HCT116 (cell line): Measurements from ENCODE around the gene PPM1H. TPM values are rescaled to one million over a fixed set of nuclear protein-coding genes. Genes with fewer than 3 reads are reported as not detected.

Experiments
- ATAC-seq: fragments of 200-7000 bp; cut with Tn5 transposase; 2 replicates; pipeline ENCODE4 v1.9.1; 2020; ENCODE audit warnings: mild to moderate bottlenecking, moderate library complexity
- BruUV-seq: library from RNA; stranded (reverse); fragments of 400-500 nt; replicated peaks from 2 replicates; lab custom pipeline; 2021; lab: Mats Ljungman, UMichigan
- CTCF ChIA-PET: fragments of 300-600 bp; sonication (Branson Sonifier 250); formaldehyde crosslinking; loops from one replicate; lab custom pipeline; 2021; ENCODE audit warnings: antibody characterized with exemption; lab: Charles Lee
- POLR2A ChIA-PET: fragments of 300-600, 350-600 bp; sonication (Branson Sonifier 250); formaldehyde crosslinking; loops from one replicate; lab custom pipeline; 2021; ENCODE audit warnings: antibody characterized with exemption; lab: Charles Lee
- RAD21 ChIA-PET, 2 experiments: fragments of 300-600 bp; sonication (Branson Sonifier 250); formaldehyde crosslinking; loops; one replicate each; lab custom pipeline; 2023; ENCODE audit warnings: low total read pairs in 2 of 2; ENCODE audit not compliant: uncharacterized antibody in 2 of 2, unreplicated experiment in 2 of 2, low non-redundant PET in 1 of 2; lab: Charles Lee
- DNase-seq: peaks from one replicate; pipeline ENCODE4 v3.0.0-alpha.2; 2010; ENCODE audit warnings: low read depth, low spot score
- H2AFZ ChIP-seq: fragments of 200-600 bp; shearing (Covaris generic), sonication (generic); 2 replicates; pipeline ENCODE4 v1.6.1; 2017; ENCODE audit warnings: low read depth, mixed run types, mixed read lengths, antibody characterized with exemption, low read length; ENCODE audit not compliant: poor library complexity, severe bottlenecking
- H3K27ac ChIP-seq: 2 replicates; pipeline ENCODE4 v1.5.1; 2012; ENCODE audit warnings: low read depth, low read length
- H3K27me3 ChIP-seq: fragments of 200-600 bp; sonication (generic); 2 replicates; pipeline ENCODE4 v1.6.1; 2016; ENCODE audit warnings: mixed run types, low read length, mixed read lengths; ENCODE audit not compliant: insufficient read depth
- H3K36me3 ChIP-seq, 2 experiments: fragments of 200-500 bp in 1 of 2; fragments of 200-600 bp in 1 of 2; sonication (Bioruptor generic) in 1 of 2; sonication (generic) in 1 of 2; 2 replicates each; pipeline versions ENCODE4 v1.5.1 to v1.6.1; 2014 to 2016; ENCODE audit warnings: low read length in 2 of 2, inconsistent platforms in 1 of 2, mixed read lengths in 1 of 2, mixed run types in 1 of 2; ENCODE audit not compliant: insufficient read depth in 2 of 2, control insufficient read depth in 1 of 2
- H3K4me1 ChIP-seq, 2 experiments: fragments of 200-600 bp in 1 of 2; sonication (generic) in 1 of 2; 2 replicates each; pipeline versions ENCODE4 v1.5.1 to v1.6.1; 2012 to 2017; ENCODE audit warnings: low read length in 2 of 2, inconsistent platforms in 1 of 2, mild to moderate bottlenecking in 1 of 2, mixed read lengths in 1 of 2, mixed run types in 1 of 2, moderate library complexity in 1 of 2; ENCODE audit not compliant: insufficient read depth in 2 of 2, control insufficient read depth in 1 of 2
- H3K4me2 ChIP-seq: fragments of 200-600 bp; sonication (generic); 2 replicates; pipeline ENCODE4 v1.6.1; 2017; ENCODE audit warnings: mixed run types, low read length, mixed read lengths
- H3K4me3 ChIP-seq, 2 experiments: fragments of 200-600 bp in 1 of 2; sonication (generic) in 1 of 2; replicated peaks in 1 of 2; 2 replicates each; pipeline ENCODE4 v1.5.1; 2011 to 2016; ENCODE audit warnings: low read length in 2 of 2, control low read depth in 1 of 2, low read depth in 1 of 2, mild to moderate bottlenecking in 1 of 2, mixed read lengths in 1 of 2, mixed run types in 1 of 2
- H3K79me2 ChIP-seq: fragments of 200-600 bp; sonication (generic); 2 replicates; pipeline ENCODE4 v1.6.1; 2017; ENCODE audit warnings: mild to moderate bottlenecking, mixed run types, low read length, moderate library complexity, mixed read lengths; ENCODE audit not compliant: insufficient read depth
- H3K9ac ChIP-seq: fragments of 200-600 bp; sonication (generic); 2 replicates; pipeline ENCODE4 v1.6.1; 2016; ENCODE audit warnings: low read length, mixed read lengths
- H3K9me2 ChIP-seq: fragments of 200-600 bp; sonication (generic), shearing (Covaris generic); 2 replicates; pipeline ENCODE4 v1.6.1; 2017; ENCODE audit warnings: mixed run types, mild to moderate bottlenecking, moderate library complexity; ENCODE audit not compliant: insufficient read depth
- H3K9me3 ChIP-seq, 2 experiments: fragments of 200-500 bp in 1 of 2; fragments of 200-600 bp in 1 of 2; sonication (Bioruptor generic) in 1 of 2; sonication (generic) in 1 of 2; 2 replicates each; pipeline ENCODE4 v1.6.1; 2014 to 2017; ENCODE audit warnings: low read length in 2 of 2, mixed read lengths in 2 of 2, inconsistent platforms in 1 of 2, low read depth in 1 of 2, mild to moderate bottlenecking in 1 of 2, mixed run types in 1 of 2, moderate library complexity in 1 of 2; ENCODE audit not compliant: control insufficient read depth in 1 of 2, insufficient read depth in 1 of 2
- H4K20me1 ChIP-seq: fragments of 200-600 bp; sonication (generic), shearing (Covaris generic); 2 replicates; pipeline ENCODE4 v1.6.1; 2017; ENCODE audit warnings: mixed run types, mild to moderate bottlenecking, moderate library complexity; ENCODE audit not compliant: insufficient read depth
- CBX3 ChIP-seq: IDR thresholded peaks from 2 replicates; pipeline ENCODE4 v1.6.1; 2012; ENCODE audit warnings: low read depth
- FOSL1 ChIP-seq: IDR thresholded peaks from 2 replicates; pipeline ENCODE4 v1.6.1; 2012; ENCODE audit warnings: low read depth
- TCF7L2 ChIP-seq: IDR thresholded peaks from 2 replicates; pipeline ENCODE4 v1.7.0; 2011; ENCODE audit warnings: borderline replicate concordance, inconsistent platforms; ENCODE audit not compliant: insufficient read depth, insufficient read length; ENCODE audit errors: extremely low read depth
- YY1 ChIP-seq: IDR thresholded peaks from 2 replicates; pipeline ENCODE4 v1.6.1; 2011; ENCODE audit warnings: low read length, low read depth, moderate library complexity, mild to moderate bottlenecking; ENCODE audit not compliant: insufficient replicate concordance; ENCODE audit errors: extremely low read depth
- intact Hi-C: fragments of 100-400 bp; cut with micrococcal nuclease; formaldehyde crosslinking; loops from 2 replicates; pipeline ENCODE4 v1.10.0; 2022
- total RNA-seq: library from RNA; stranded (reverse); gene quantifications from one replicate; pipeline ENCODE4 v1.2.1, GENCODE V29; 2021; ENCODE audit not compliant: unreplicated experiment
- TF ChIP-seq, protein P1 (sequence below): IDR thresholded peaks from 2 replicates; pipeline ENCODE4 v1.6.1; 2012; ENCODE audit warnings: low read depth

PPM1H gene
- total RNA-seq, 1 experiment from 2014 or later: 8.0 TPM

DNA sequence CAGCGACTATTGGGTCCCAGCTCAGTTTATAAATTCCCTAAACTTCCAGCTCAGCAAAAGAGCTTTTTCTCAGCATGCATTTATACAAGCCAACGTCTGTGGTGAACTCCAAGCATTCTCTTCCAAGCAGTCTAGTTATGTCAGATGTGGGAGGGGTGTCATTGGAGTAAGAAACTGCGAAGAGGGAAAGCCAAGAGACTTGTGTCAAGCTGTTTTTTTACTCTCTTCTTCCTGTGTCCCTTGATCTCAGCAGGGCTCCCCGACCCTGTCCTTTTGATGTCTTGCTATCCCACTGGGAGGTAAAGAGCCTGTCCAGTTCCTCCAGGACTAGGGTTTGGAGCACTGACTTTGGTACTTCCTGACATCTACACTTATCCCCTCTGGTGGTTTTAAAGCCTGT is 69.0 kb downstream of the PPM1H start:
- ATAC-seq (peak; percentile 70), DNase-seq (peak; percentile 34)
- Histone ChIP-seq H3K79me2 (no peaks in the 10 kb centered on the region), H3K36me3 (no peaks in the 10 kb centered on the region), H3K9ac (0 out of 2 replicates have a peak overlapping the region, but pooled peaks have one; percentile 4), H4K20me1 (no peaks in the 10 kb centered on the region), H3K9me3 (no peaks in the 10 kb centered on the region), H3K4me2 (peak overlapping the region; percentile 55), H3K27me3 (no peaks in the 10 kb centered on the region), H3K4me3 (peak overlapping the region in 1 of 2 experiments; percentile 12; a peak in 1 of 4 replicates), H2AFZ (no peak overlapping the region), H3K4me1 (peaks cover 40 to 52% of the 10 kb centered on the region in 2 experiments), H3K9me2 (no peaks in the 10 kb centered on the region), H3K27ac (peak overlapping the region; percentile 36; the same call in 1 of the 2 replicates)
- TF ChIP-seq CBX3 (no peak; the same call in 1 of the 2 replicates), TCF7L2 (peak; percentile 96)
- intact Hi-C loops: no loop called here
- ChIA-PET POLR2A (no interaction called here), RAD21 (interaction anchor here in 1 of 2 experiments (0.9 kb wide), 1 partner anchor 203 kb away, joined by 3 read pairs; no protein-coding TSS in a partner anchor), CTCF (interaction anchor here (1.5 kb wide), 1 partner anchor 69 kb away, joined by 3 read pairs; no protein-coding TSS in a partner anchor)
- no TSS peak for BruUV-seq

DNA sequence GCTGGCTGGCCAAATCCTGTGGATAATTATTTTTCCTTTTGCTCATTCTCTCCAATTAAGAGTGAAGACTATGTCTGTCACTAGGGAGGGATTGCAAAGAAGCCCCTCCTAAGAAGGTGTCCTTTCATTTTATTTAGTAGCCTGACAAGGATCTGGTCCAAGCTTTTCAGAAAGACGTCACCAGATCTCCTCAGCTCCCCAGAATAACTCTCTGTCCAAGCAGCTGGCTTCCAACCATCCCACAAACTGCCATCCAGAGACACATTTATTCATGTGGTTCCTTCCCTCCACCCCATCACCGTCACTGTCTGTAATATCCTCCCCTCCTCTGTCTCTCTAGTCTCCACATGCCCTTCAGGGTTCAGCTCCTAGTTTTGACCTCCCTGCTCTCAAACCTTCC is 69.9 kb downstream of the PPM1H start:
- H3K9ac ChIP-seq: no peak overlapping the region
- no peaks in the 10 kb centered on the region for H3K36me3 ChIP-seq
- intact Hi-C loops: no loop called here
- RAD21 ChIA-PET: interaction anchor here in 1 of 2 experiments (0.9 kb wide), 1 partner anchor 204 kb away, joined by 3 read pairs; no protein-coding TSS in a partner anchor
- POLR2A ChIA-PET: no interaction called here
- CTCF ChIA-PET: no interaction called here
- ATAC-seq (no peak), DNase-seq (no peak)
- H3K4me1 ChIP-seq: peaks cover 40 to 52% of the 10 kb centered on the region in 2 experiments
- H3K4me2 ChIP-seq: no peak overlapping the region
- no peak overlapping the region for H3K4me3 ChIP-seq
- H3K79me2 ChIP-seq: no peaks in the 10 kb centered on the region
- BruUV-seq: no TSS peak
- no peak overlapping the region for H2AFZ ChIP-seq
- H3K9me2 ChIP-seq: no peaks in the 10 kb centered on the region
- TF ChIP-seq FOSL1 (no peak), YY1 (no peak)
- TF ChIP-seq, protein P1, sequence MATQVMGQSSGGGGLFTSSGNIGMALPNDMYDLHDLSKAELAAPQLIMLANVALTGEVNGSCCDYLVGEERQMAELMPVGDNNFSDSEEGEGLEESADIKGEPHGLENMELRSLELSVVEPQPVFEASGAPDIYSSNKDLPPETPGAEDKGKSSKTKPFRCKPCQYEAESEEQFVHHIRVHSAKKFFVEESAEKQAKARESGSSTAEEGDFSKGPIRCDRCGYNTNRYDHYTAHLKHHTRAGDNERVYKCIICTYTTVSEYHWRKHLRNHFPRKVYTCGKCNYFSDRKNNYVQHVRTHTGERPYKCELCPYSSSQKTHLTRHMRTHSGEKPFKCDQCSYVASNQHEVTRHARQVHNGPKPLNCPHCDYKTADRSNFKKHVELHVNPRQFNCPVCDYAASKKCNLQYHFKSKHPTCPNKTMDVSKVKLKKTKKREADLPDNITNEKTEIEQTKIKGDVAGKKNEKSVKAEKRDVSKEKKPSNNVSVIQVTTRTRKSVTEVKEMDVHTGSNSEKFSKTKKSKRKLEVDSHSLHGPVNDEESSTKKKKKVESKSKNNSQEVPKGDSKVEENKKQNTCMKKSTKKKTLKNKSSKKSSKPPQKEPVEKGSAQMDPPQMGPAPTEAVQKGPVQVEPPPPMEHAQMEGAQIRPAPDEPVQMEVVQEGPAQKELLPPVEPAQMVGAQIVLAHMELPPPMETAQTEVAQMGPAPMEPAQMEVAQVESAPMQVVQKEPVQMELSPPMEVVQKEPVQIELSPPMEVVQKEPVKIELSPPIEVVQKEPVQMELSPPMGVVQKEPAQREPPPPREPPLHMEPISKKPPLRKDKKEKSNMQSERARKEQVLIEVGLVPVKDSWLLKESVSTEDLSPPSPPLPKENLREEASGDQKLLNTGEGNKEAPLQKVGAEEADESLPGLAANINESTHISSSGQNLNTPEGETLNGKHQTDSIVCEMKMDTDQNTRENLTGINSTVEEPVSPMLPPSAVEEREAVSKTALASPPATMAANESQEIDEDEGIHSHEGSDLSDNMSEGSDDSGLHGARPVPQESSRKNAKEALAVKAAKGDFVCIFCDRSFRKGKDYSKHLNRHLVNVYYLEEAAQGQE: no peak
- H3K27ac ChIP-seq: no peak overlapping the region
- no peaks in the 10 kb centered on the region for H4K20me1 ChIP-seq
- H3K27me3 ChIP-seq: no peaks in the 10 kb centered on the region
- H3K9me3 ChIP-seq: no peaks in the 10 kb centered on the region
